K562 (cell line): Measurements from ENCODE around the gene CAPRIN1. TPM values are rescaled to one million over a fixed set of nuclear protein-coding genes. Genes with fewer than 3 reads are reported as not detected.

ENCODE experiments used
- HNRNPH1 ChIP-seq: fragments of 200-400 bp; formaldehyde crosslinking; optimal IDR thresholded peaks from 2 replicates; pipeline ENCODE3; 2017; ENCODE audit warnings: low read depth, mild to moderate bottlenecking, low read length, moderate library complexity
- MITF ChIP-seq: IDR thresholded peaks from 2 replicates; pipeline ENCODE4 v1.6.1; 2014; ENCODE audit warnings: antibody characterized with exemption
- NR4A1 ChIP-seq, 2 experiments: fragments of 250-450 bp in 1 of 2; fragments of 450-650 bp in 1 of 2; sonication (Bioruptor Pico) in 1 of 2; IDR thresholded peaks; 2 replicates each; pipeline versions ENCODE4 v1.4.0 to v1.6.1; 2016 to 2020; ENCODE audit warnings: mild to moderate bottlenecking in 2 of 2, missing compliant biosample characterization in 1 of 2, missing genetic modification characterization in 1 of 2, moderate library complexity in 1 of 2
- SNRNP70 ChIP-seq: fragments of 200-400 bp; formaldehyde crosslinking; optimal IDR thresholded peaks from 2 replicates; pipeline ENCODE3; 2017; ENCODE audit warnings: low read depth, low read length
- TAF1 ChIP-seq: IDR thresholded peaks from 2 replicates; pipeline ENCODE4 v1.6.1; 2011; ENCODE audit warnings: mild to moderate bottlenecking, low read length, moderate library complexity; ENCODE audit not compliant: insufficient read depth, control insufficient read depth, severe bottlenecking; ENCODE audit errors: extremely low read depth
- ZMIZ1 ChIP-seq, 2 experiments: fragments of 150-350 bp in 1 of 2; IDR thresholded peaks; 2 replicates each; pipeline ENCODE4 v1.6.1; 2012 to 2016; ENCODE audit warnings: low read depth in 2 of 2, low read length in 2 of 2, mild to moderate bottlenecking in 1 of 2, moderate library complexity in 1 of 2
- polyA plus RNA-seq, 8 experiments: library from polyadenylated mRNA; depleted of rRNA in 4 of 8; stranded (reverse) in 5 of 8; unstranded in 3 of 8; fragments of >200 nt; fragmentation: Nextera tagmentation in 2 of 8; fragmentation: Illumina TruSeq in 1 of 8; extraction: Ambion mirVana in 2 of 8; extraction: Trizol in 1 of 8; gene quantifications; 2 replicates each; pipeline versions ENCODE4 v1.2.1 to v1.2.3, GENCODE V29; 2011 to 2014; ENCODE audit warnings: inconsistent platforms in 1 of 8, missing spikeins in 1 of 8
- total RNA-seq, 7 experiments: library from RNA; depleted of rRNA in 6 of 7; stranded (reverse); fragments of >200 nt in 6 of 7; fragmentation: Illumina TruSeq in 2 of 7; extraction: Trizol in 2 of 7; gene quantifications; 2 replicates each; pipeline versions ENCODE4 v1.2.1 to v1.2.3, GENCODE V29; 2011 to 2021; ENCODE audit warnings: low replicate concordance in 1 of 7

CAPRIN1 gene
- total and polyA plus RNA-seq, 9 of the 15 experiments (the other 6 are each of a cell fraction or from before 2014, with no cell fraction given), result 49.6 to 271 (median 244) TPM

- TF ChIP-seq ZMIZ1 (IDR thresholded peaks at IDR 0.05; ENCODE audit: low read depth in 2 of 2, low read length in 2 of 2) (no peak), HNRNPH1 (no peak), SNRNP70 (no peak), MITF (no peak), NR4A1 (CRISPR knock-in tag; IDR thresholded peaks at IDR 0.05) (no peak), NR4A1 (tag; IDR thresholded peaks at IDR 0.05) (no peak), TAF1 (no peak)
Measured at GRCh38 chr11:34136420-34136819, 84.9 kb downstream of the CAPRIN1 start (continued).
